ENCODE results near the gene PLEKHH2. TPM values are rescaled to one million over a fixed set of nuclear protein-coding genes. Genes with fewer than 3 reads are reported as not detected.

Gene PLEKHH2
- total and polyA plus RNA-seq, 2 experiments from 2014 or later = 5.4 to 6.7 TPM

DNA sequence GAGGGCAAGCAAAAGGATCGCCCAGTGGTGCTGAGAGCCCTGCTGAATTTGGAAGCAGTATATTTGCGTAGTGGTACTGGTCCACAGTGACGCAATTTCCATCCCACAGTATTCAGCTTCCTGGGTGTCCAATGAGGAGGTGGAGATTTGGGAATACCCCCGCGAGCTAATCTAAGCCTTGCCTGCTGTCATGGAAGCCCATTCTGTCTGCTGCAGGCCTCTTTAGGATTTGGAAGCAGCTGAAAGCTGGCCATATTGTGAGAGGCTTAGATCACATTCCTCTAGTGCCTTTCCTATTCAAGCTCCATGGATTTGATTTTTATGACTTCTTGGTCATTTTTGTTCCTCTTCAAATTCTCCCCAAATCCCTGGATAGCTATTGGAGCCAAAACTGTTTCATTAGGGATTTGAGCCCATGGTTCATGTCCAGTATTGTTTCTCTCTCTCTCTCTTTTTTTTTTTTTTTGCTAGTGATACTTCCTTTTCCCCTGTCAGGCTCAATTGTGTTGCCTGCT lies 114.5 kb downstream of the PLEKHH2 start:
- DNase-seq (ENCODE audit: low spot score) (no peak), ATAC-seq (no peak)
- Histone ChIP-seq H3K27me3 (ENCODE audit: insufficient read depth) (no peaks in the 10 kb centered on the region), H3K36me3 (ENCODE audit: insufficient read depth) (no peaks in the 10 kb centered on the region), H4K20me1 (replicated peaks; ENCODE audit: insufficient read depth) (no peaks in the 10 kb centered on the region), H3K79me2 (replicated peaks; ENCODE audit: insufficient read depth) (no peaks in the 10 kb centered on the region), H3K4me3 (no peak overlapping the region), H3K9me2 (ENCODE audit: insufficient read depth) (0 out of 2 replicates have a peak, but pooled peaks cover 4% of the 10 kb centered on the region), H3F3A (replicated peaks; ENCODE audit: low read depth) (no peaks in the 10 kb centered on the region), H3K27ac (ENCODE audit: low read depth) (no peak overlapping the region), H3K4me1 (ENCODE audit: insufficient read depth) (no peaks in the 10 kb centered on the region), H2AFZ (no peak overlapping the region), H3K4me2 (no peak overlapping the region)
- Mint-ChIP-seq H3K27me3 (ENCODE audit: insufficient read depth, low read depth, poor library complexity) (peaks cover 4% of the 10 kb centered on the region), H3K4me1 (peaks cover 9% of the 10 kb centered on the region), H3K27ac (no peak overlapping the region), H3K36me3 (ENCODE audit: low read depth) (no peaks in the 10 kb centered on the region; the same call in 2 of the 3 replicates), H3K4me3 (no peak overlapping the region), H3K9me3 (no peaks in the 10 kb centered on the region)
- TF ChIP-seq JUNB (IDR thresholded peaks at IDR 0.05; ENCODE audit: unreplicated experiment) = no peak
- no peak for TF ChIP-seq EZH2 (IDR thresholded peaks at IDR 0.05; ENCODE audit: low read depth, unreplicated experiment)
- TF ChIP-seq, protein P1, sequence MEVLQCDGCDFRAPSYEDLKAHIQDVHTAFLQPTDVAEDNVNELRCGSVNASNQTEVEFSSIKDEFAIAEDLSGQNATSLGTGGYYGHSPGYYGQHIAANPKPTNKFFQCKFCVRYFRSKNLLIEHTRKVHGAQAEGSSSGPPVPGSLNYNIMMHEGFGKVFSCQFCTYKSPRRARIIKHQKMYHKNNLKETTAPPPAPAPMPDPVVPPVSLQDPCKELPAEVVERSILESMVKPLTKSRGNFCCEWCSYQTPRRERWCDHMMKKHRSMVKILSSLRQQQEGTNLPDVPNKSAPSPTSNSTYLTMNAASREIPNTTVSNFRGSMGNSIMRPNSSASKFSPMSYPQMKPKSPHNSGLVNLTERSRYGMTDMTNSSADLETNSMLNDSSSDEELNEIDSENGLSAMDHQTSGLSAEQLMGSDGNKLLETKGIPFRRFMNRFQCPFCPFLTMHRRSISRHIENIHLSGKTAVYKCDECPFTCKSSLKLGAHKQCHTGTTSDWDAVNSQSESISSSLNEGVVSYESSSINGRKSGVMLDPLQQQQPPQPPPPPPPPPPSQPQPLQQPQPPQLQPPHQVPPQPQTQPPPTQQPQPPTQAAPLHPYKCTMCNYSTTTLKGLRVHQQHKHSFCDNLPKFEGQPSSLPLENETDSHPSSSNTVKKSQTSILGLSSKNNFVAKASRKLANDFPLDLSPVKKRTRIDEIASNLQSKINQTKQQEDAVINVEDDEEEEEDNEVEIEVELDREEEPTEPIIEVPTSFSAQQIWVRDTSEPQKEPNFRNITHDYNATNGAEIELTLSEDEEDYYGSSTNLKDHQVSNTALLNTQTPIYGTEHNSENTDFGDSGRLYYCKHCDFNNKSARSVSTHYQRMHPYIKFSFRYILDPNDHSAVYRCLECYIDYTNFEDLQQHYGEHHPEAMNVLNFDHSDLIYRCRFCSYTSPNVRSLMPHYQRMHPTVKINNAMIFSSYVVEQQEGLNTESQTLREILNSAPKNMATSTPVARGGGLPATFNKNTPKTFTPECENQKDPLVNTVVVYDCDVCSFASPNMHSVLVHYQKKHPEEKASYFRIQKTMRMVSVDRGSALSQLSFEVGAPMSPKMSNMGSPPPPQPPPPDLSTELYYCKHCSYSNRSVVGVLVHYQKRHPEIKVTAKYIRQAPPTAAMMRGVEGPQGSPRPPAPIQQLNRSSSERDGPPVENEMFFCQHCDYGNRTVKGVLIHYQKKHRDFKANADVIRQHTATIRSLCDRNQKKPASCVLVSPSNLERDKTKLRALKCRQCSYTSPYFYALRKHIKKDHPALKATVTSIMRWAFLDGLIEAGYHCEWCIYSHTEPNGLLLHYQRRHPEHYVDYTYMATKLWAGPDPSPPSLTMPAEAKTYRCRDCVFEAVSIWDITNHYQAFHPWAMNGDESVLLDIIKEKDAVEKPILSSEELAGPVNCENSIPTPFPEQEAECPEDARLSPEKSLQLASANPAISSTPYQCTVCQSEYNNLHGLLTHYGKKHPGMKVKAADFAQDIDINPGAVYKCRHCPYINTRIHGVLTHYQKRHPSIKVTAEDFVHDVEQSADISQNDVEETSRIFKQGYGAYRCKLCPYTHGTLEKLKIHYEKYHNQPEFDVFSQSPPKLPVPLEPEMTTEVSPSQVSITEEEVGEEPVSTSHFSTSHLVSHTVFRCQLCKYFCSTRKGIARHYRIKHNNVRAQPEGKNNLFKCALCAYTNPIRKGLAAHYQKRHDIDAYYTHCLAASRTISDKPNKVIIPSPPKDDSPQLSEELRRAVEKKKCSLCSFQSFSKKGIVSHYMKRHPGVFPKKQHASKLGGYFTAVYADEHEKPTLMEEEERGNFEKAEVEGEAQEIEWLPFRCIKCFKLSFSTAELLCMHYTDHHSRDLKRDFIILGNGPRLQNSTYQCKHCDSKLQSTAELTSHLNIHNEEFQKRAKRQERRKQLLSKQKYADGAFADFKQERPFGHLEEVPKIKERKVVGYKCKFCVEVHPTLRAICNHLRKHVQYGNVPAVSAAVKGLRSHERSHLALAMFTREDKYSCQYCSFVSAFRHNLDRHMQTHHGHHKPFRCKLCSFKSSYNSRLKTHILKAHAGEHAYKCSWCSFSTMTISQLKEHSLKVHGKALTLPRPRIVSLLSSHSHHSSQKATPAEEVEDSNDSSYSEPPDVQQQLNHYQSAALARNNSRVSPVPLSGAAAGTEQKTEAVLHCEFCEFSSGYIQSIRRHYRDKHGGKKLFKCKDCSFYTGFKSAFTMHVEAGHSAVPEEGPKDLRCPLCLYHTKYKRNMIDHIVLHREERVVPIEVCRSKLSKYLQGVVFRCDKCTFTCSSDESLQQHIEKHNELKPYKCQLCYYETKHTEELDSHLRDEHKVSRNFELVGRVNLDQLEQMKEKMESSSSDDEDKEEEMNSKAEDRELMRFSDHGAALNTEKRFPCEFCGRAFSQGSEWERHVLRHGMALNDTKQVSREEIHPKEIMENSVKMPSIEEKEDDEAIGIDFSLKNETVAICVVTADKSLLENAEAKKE (CRISPR knock-in tag; IDR thresholded peaks at IDR 0.05) = no peak
- TF ChIP-seq ZNF331 (CRISPR knock-in tag; IDR thresholded peaks at IDR 0.05; ENCODE audit: low read depth) = no peak
- TF ChIP-seq, protein P2, sequence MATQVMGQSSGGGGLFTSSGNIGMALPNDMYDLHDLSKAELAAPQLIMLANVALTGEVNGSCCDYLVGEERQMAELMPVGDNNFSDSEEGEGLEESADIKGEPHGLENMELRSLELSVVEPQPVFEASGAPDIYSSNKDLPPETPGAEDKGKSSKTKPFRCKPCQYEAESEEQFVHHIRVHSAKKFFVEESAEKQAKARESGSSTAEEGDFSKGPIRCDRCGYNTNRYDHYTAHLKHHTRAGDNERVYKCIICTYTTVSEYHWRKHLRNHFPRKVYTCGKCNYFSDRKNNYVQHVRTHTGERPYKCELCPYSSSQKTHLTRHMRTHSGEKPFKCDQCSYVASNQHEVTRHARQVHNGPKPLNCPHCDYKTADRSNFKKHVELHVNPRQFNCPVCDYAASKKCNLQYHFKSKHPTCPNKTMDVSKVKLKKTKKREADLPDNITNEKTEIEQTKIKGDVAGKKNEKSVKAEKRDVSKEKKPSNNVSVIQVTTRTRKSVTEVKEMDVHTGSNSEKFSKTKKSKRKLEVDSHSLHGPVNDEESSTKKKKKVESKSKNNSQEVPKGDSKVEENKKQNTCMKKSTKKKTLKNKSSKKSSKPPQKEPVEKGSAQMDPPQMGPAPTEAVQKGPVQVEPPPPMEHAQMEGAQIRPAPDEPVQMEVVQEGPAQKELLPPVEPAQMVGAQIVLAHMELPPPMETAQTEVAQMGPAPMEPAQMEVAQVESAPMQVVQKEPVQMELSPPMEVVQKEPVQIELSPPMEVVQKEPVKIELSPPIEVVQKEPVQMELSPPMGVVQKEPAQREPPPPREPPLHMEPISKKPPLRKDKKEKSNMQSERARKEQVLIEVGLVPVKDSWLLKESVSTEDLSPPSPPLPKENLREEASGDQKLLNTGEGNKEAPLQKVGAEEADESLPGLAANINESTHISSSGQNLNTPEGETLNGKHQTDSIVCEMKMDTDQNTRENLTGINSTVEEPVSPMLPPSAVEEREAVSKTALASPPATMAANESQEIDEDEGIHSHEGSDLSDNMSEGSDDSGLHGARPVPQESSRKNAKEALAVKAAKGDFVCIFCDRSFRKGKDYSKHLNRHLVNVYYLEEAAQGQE (IDR thresholded peaks at IDR 0.05; ENCODE audit: unreplicated experiment) = no peak
- TF ChIP-seq CREB1 (CRISPR knock-in tag; IDR thresholded peaks at IDR 0.05; ENCODE audit: low read depth) = no peak
- no peak for TF ChIP-seq NANOG (IDR thresholded peaks at IDR 0.05; ENCODE audit: borderline replicate concordance)
- TF ChIP-seq ZNF114 (CRISPR knock-in tag; IDR thresholded peaks at IDR 0.05) = no peak
- TF ChIP-seq, protein P3, sequence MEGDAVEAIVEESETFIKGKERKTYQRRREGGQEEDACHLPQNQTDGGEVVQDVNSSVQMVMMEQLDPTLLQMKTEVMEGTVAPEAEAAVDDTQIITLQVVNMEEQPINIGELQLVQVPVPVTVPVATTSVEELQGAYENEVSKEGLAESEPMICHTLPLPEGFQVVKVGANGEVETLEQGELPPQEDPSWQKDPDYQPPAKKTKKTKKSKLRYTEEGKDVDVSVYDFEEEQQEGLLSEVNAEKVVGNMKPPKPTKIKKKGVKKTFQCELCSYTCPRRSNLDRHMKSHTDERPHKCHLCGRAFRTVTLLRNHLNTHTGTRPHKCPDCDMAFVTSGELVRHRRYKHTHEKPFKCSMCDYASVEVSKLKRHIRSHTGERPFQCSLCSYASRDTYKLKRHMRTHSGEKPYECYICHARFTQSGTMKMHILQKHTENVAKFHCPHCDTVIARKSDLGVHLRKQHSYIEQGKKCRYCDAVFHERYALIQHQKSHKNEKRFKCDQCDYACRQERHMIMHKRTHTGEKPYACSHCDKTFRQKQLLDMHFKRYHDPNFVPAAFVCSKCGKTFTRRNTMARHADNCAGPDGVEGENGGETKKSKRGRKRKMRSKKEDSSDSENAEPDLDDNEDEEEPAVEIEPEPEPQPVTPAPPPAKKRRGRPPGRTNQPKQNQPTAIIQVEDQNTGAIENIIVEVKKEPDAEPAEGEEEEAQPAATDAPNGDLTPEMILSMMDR (conservative IDR thresholded peaks at IDR 0.05; ENCODE audit: low read depth in 2 of 2) = no peak
- no peak for TF ChIP-seq STAT1 (IDR thresholded peaks at IDR 0.05; ENCODE audit: unreplicated experiment)
- TF ChIP-seq POLR2AphosphoS5 (IDR thresholded peaks at IDR 0.05; ENCODE audit: low read depth) = no peak
- TF ChIP-seq, protein P4, sequence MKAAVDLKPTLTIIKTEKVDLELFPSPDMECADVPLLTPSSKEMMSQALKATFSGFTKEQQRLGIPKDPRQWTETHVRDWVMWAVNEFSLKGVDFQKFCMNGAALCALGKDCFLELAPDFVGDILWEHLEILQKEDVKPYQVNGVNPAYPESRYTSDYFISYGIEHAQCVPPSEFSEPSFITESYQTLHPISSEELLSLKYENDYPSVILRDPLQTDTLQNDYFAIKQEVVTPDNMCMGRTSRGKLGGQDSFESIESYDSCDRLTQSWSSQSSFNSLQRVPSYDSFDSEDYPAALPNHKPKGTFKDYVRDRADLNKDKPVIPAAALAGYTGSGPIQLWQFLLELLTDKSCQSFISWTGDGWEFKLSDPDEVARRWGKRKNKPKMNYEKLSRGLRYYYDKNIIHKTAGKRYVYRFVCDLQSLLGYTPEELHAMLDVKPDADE (IDR thresholded peaks at IDR 0.05) = no peak
- no peak for TF ChIP-seq EZH2phosphoT487 (IDR thresholded peaks at IDR 0.05; ENCODE audit: unreplicated experiment)
